H9 (cell line): ENCODE data around the gene ENDOV. TPM values are rescaled to one million over a fixed set of nuclear protein-coding genes. Genes with fewer than 3 reads are reported as not detected.

Source experiments
- DNase-seq: peaks from one replicate; pipeline ENCODE4 v3.0.0-alpha.2; 2017
- H2AFZ ChIP-seq: one replicate; pipeline ENCODE4 v1.6.1; 2013; ENCODE audit warnings: mild to moderate bottlenecking, low read length, control low read depth, moderate library complexity
- H2AK5ac ChIP-seq: 2 replicates; pipeline ENCODE4 v1.6.1; 2013; ENCODE audit warnings: low read length, control low read depth, mixed read lengths; ENCODE audit not compliant: insufficient read length
- H2BK120ac ChIP-seq: one replicate; pipeline ENCODE4 v1.6.1; 2013; ENCODE audit warnings: low read depth, mild to moderate bottlenecking, low read length, control low read depth, inconsistent platforms; ENCODE audit not compliant: poor library complexity, severe bottlenecking
- H2BK12ac ChIP-seq: 2 replicates; pipeline ENCODE4 v1.6.1; 2013; ENCODE audit warnings: low read length, control low read depth, mixed read lengths, low read depth; ENCODE audit not compliant: insufficient read length
- H2BK15ac ChIP-seq: 2 replicates; pipeline ENCODE4 v1.6.1; 2013; ENCODE audit warnings: low read depth, low read length, control low read depth
- H2BK20ac ChIP-seq: one replicate; pipeline ENCODE4 v1.6.1; 2013; ENCODE audit warnings: low read depth, mild to moderate bottlenecking, low read length, control low read depth, inconsistent platforms; ENCODE audit not compliant: poor library complexity, severe bottlenecking
- H2BK5ac ChIP-seq: 2 replicates; pipeline ENCODE4 v1.6.1; 2013; ENCODE audit warnings: low read length, control low read depth, mixed read lengths; ENCODE audit not compliant: insufficient read length
- H3K14ac ChIP-seq: 2 replicates; pipeline ENCODE4 v1.6.1; 2013; ENCODE audit warnings: low read length, control low read depth; ENCODE audit not compliant: insufficient read depth
- H3K18ac ChIP-seq: 2 replicates; pipeline ENCODE4 v1.6.1; 2013; ENCODE audit warnings: low read depth, mild to moderate bottlenecking, mixed read lengths, low read length, control low read depth; ENCODE audit not compliant: insufficient read length
- H3K23ac ChIP-seq: 2 replicates; pipeline ENCODE4 v1.6.1; 2013; ENCODE audit warnings: low read length, control low read depth, mixed read lengths, low read depth; ENCODE audit not compliant: insufficient read length
- H3K23me2 ChIP-seq: 2 replicates; pipeline ENCODE4 v1.6.1; 2013; ENCODE audit warnings: low read depth, mild to moderate bottlenecking, mixed read lengths, low read length, control low read depth; ENCODE audit not compliant: insufficient read length, poor library complexity, severe bottlenecking
- H3K27ac ChIP-seq: 2 replicates; pipeline ENCODE4 v1.5.1; 2013; ENCODE audit warnings: low read length, control low read depth, mixed read lengths, low read depth; ENCODE audit not compliant: insufficient read length
- H3K27me3 ChIP-seq: 2 replicates; pipeline ENCODE4 v1.6.1; 2013; ENCODE audit warnings: low read length, control low read depth, inconsistent platforms; ENCODE audit not compliant: insufficient read depth
- H3K4ac ChIP-seq: 2 replicates; pipeline ENCODE4 v1.6.1; 2013; ENCODE audit warnings: low read depth, mild to moderate bottlenecking, control low read depth, inconsistent platforms, low read length, moderate library complexity
- H3K4me1 ChIP-seq: 2 replicates; pipeline ENCODE4 v1.6.1; 2013; ENCODE audit warnings: low read length, control low read depth, inconsistent platforms; ENCODE audit not compliant: insufficient read depth
- H3K4me2 ChIP-seq: 2 replicates; pipeline ENCODE4 v1.6.1; 2013; ENCODE audit warnings: low read length, control low read depth, mixed read lengths; ENCODE audit not compliant: insufficient read length, insufficient read depth
- H3K56ac ChIP-seq: 2 replicates; pipeline ENCODE4 v1.6.1; 2013; ENCODE audit warnings: low read depth, mild to moderate bottlenecking, mixed read lengths, low read length, control low read depth; ENCODE audit not compliant: insufficient read length
- H3K79me1 ChIP-seq: 2 replicates; pipeline ENCODE4 v1.6.1; 2013; ENCODE audit warnings: low read depth, mild to moderate bottlenecking, moderate library complexity, low read length, control low read depth, inconsistent platforms; ENCODE audit not compliant: insufficient read depth, poor library complexity, severe bottlenecking
- H3K79me2 ChIP-seq: 2 replicates; pipeline ENCODE4 v1.6.1; 2013; ENCODE audit warnings: low read length, control low read depth, inconsistent platforms; ENCODE audit not compliant: insufficient read depth
- H3K9ac ChIP-seq: 2 replicates; pipeline ENCODE4 v1.6.1; 2013; ENCODE audit warnings: low read length, control low read depth, mixed read lengths; ENCODE audit not compliant: insufficient read length; ENCODE audit errors: extremely low read depth
- H3K9me3 ChIP-seq: one replicate; pipeline ENCODE4 v1.6.1; 2013; ENCODE audit warnings: low read depth, low read length, inconsistent platforms; ENCODE audit not compliant: control insufficient read depth
- H3T11ph ChIP-seq: one replicate; pipeline ENCODE4 v1.6.1; 2013; ENCODE audit warnings: mild to moderate bottlenecking, low read length, control low read depth, inconsistent platforms
- H4K20me1 ChIP-seq: one replicate; pipeline ENCODE4 v1.6.1; 2013; ENCODE audit not compliant: control insufficient read depth, insufficient read length, insufficient read depth
- H4K5ac ChIP-seq: 2 replicates; pipeline ENCODE4 v1.6.1; 2013; ENCODE audit warnings: low read depth, mild to moderate bottlenecking, mixed read lengths, low read length, control low read depth; ENCODE audit not compliant: insufficient read length
- H4K8ac ChIP-seq: replicated peaks from 2 replicates; pipeline ENCODE4 v1.6.1; 2013; ENCODE audit warnings: low read length, control low read depth, mixed read lengths, low read depth; ENCODE audit not compliant: insufficient read length
- H4K91ac ChIP-seq: 2 replicates; pipeline ENCODE4 v1.6.1; 2013; ENCODE audit warnings: low read depth, mild to moderate bottlenecking, moderate library complexity, mixed read lengths, low read length, control low read depth; ENCODE audit not compliant: insufficient read length
- H3K27ac Mint-ChIP-seq, 3 experiments: 2 replicates in 2 of 3; 3 replicates in 1 of 3; pipeline ENCODE4 v1.8.0; 2020 to 2021; ENCODE audit warnings: mixed read lengths in 3 of 3, mild to moderate bottlenecking in 1 of 3, moderate library complexity in 1 of 3
- H3K27me3 Mint-ChIP-seq: 2 replicates; pipeline ENCODE4 v1.8.0; 2021; ENCODE audit warnings: low read depth, mild to moderate bottlenecking, moderate library complexity, mixed read lengths
- H3K36me3 Mint-ChIP-seq, 3 experiments: 2 replicates in 2 of 3; 3 replicates in 1 of 3; pipeline ENCODE4 v1.8.0; 2020 to 2021; ENCODE audit warnings: low read depth in 3 of 3, mixed read lengths in 3 of 3; ENCODE audit not compliant: insufficient read depth in 1 of 3
- H3K4me1 Mint-ChIP-seq, 2 experiments: 2 replicates each; pipeline ENCODE4 v1.8.0; 2020; ENCODE audit warnings: mixed read lengths in 2 of 2
- H3K4me3 Mint-ChIP-seq, 2 experiments: 2 replicates in 1 of 2; 3 replicates in 1 of 2; pipeline ENCODE4 v1.8.0; 2020 to 2021; ENCODE audit warnings: mild to moderate bottlenecking in 2 of 2, mixed read lengths in 2 of 2, moderate library complexity in 1 of 2
- H3K9me3 Mint-ChIP-seq, 2 experiments: 2 replicates in 1 of 2; 3 replicates in 1 of 2; pipeline ENCODE4 v1.8.0; 2020; ENCODE audit warnings: mild to moderate bottlenecking in 2 of 2, mixed read lengths in 2 of 2, moderate library complexity in 1 of 2
- CTCF ChIP-seq: fragments of 200-600 bp; sonication (generic); conservative IDR thresholded peaks from 3 replicates; pipeline ENCODE4 v1.8.0; 2021; ENCODE audit warnings: antibody characterized with exemption, mild to moderate bottlenecking
- WGBS: extraction: QIAGEN DNeasy Blood & Tissue Kit; methylation state at CpG from one replicate; pipeline ENCODE4 v1.1.7; 2013; ENCODE audit warnings: missing lambda C conversion rate, low lambda C conversion rate, mixed read lengths; ENCODE audit not compliant: insufficient read length; ENCODE audit errors: extremely low coverage; 5-methylcytosine and 5-hydroxymethylcytosine counted together
- total RNA-seq: library from RNA; stranded (reverse); gene quantifications from 2 replicates; pipeline ENCODE4 v1.2.1, GENCODE V29; 2021

The ENDOV gene
- total RNA-seq, 1 experiment from 2014 or later: 17.1 TPM

- no peaks in the 10 kb centered on the region for H3K4me1 ChIP-seq
- H3K27ac ChIP-seq: no peak overlapping the region
- H3T11ph ChIP-seq: no peak overlapping the region
- no peak for DNase-seq
- H3K4ac ChIP-seq: no peak overlapping the region
- Mint-ChIP-seq H3K4me3 (no peak overlapping the region), H3K36me3 (peaks cover 18 to 88% (median 67%) of the 10 kb centered on the region in 3 experiments; a peak in 6 of 7 replicates), H3K4me1 (peaks cover 12 to 19% of the 10 kb centered on the region in 2 experiments), H3K9me3 (no peaks in the 10 kb centered on the region), H3K27ac (no peak overlapping the region), H3K27me3 (no peaks in the 10 kb centered on the region)
- no peak overlapping the region for H4K91ac ChIP-seq
- H3K27me3 ChIP-seq: no peaks in the 10 kb centered on the region
- H4K20me1 ChIP-seq: no peaks in the 10 kb centered on the region
- H2BK5ac ChIP-seq: no peak overlapping the region
- no peaks in the 10 kb centered on the region for H3K79me2 ChIP-seq
- H3K23ac ChIP-seq: no peak overlapping the region
- no peaks in the 10 kb centered on the region for H3K79me1 ChIP-seq
- no peak overlapping the region for H3K4me2 ChIP-seq
- H2BK15ac ChIP-seq: no peak overlapping the region
- H4K5ac ChIP-seq: no peak overlapping the region
- WGBS: no CpG with 5 or more reads among the region's 9 CpGs
- H3K18ac ChIP-seq: no peak overlapping the region
- no peak overlapping the region for H3K56ac ChIP-seq
- no peak for TF ChIP-seq CTCF
- no peak overlapping the region for H2AFZ ChIP-seq
- no peak overlapping the region for H3K9ac ChIP-seq
- no peak overlapping the region for H2BK20ac ChIP-seq
- H2AK5ac ChIP-seq: no peak overlapping the region
- H2BK12ac ChIP-seq: no peak overlapping the region
- no peak overlapping the region for H4K8ac ChIP-seq
- no peaks in the 10 kb centered on the region for H3K9me3 ChIP-seq
- H3K23me2 ChIP-seq: no peaks in the 10 kb centered on the region
- H2BK120ac ChIP-seq: no peak overlapping the region
- H3K14ac ChIP-seq: no peak overlapping the region
Observed at GRCh38 chr17:80379348-80379747, 35.6 kb upstream of the ENDOV start.
